GM21723 (cell line): ENCODE results near the gene BRPF3.

Experiments
- ATAC-seq: cut with Tn5 transposase; IDR thresholded peaks from one replicate; pipeline ENCODE4 v1.9.1; 2021; ENCODE audit warnings: mild to moderate bottlenecking, moderate library complexity; ENCODE audit not compliant: unreplicated experiment

Gene BRPF3

DNA sequence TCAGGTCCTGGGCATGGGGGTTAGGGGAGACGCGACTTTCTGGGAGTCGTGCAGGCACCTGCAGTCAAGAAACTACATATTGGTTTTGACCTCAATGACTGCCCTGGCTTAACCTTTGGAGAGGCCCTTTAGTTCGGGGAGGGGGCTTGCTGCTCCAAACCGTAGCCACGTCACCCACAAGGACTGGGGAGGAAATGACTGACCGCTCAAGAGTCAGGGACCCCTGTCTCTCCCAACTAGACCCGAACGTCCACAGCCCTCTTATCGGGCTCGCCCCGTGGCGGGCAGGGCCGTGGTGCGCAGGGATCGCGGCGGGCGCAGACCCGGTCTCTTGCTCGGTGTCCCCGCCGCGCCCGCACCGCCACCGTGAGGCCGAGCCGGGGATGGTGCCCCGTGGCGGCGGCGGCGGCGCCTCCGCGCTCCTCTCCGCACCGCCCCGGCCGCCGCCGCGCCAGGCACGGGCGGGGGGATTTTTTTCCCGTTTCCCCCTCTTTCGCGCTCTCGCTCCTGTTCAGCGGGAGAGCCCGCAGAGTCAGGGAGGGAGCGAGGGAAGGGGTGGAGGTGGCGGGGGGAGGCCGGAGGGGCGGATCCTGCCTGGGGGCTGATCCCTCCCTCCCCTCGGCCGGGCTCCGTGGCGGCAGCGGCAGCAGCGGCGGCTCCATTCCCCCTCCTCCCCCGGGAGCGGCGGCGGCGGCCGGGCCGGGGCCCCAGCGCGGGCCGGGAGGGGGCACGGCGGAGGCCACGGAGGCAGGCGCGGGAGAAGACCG is at the start of gene BRPF3:
BRPF3 (plus strand) TSS at position 632 of the 767 bp plus-strand sequence. CDS start 3,579 bp downstream, outside the sequence.
- peak; percentile 69 for ATAC-seq

- no peak for ATAC-seq
Measured at GRCh38 chr6:36147294-36147693, 49.2 kb upstream of the BRPF3 start.

- ATAC-seq = no peak
Measured at GRCh38 chr6:36149476-36149875, 47.1 kb upstream of the BRPF3 start.

DNA sequence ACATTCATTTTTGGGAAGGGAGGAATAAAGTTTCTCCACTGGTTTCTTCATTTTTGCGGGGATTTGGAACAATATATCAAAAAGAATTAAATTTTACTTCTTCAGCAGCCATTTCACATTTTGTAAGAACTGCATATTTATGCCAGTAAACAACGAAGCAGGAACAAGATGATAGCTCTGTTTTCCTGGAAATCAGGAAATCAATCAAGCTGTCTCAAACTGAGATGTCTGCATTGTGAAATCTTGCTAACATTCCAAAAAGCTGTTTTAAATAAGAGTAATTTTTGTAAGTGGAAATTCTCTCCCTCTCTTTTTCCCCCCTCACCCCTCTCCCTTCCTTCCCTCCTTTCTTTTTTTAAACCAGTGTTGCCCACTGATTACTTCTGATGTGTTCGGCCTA is 46.3 kb upstream of the BRPF3 start:
- ATAC-seq = no peak

DNA sequence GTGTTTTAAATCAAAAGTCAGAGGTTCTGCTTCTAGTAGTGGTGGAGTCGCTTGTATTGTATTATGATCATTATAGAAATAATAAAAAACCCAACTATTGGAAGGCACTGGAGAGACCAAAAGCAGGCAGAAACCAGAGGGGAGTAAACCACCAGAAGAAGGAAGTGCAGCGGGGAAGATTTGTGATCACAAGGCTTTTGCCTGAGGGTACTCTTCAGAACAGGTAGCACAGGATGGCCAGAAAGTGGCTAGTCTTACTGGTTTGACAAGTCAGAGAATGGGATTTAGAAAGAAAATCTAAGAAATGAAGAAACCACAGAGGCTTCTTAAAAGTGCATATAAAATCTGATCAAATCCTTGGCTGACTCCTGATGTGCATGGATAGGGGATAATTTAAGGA is 42.3 kb upstream of the BRPF3 start:
- ATAC-seq = no peak

DNA sequence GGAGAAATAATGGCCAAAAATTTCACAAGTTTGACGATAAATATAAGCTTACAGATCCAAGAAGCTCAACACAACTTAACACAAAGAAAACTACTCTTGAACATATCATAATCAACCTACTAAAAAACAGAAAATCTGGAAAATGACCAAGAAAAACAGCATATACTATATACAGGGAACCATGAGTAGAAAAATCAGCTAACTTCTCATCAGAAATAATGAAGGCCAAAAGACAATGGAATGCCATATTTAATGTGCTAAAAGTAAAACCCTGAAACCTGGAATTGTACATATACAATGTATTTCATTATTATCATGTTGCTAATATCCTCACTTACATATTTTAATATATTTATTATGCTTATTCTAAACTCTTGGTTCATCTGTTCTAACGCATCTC is 40.9 kb upstream of the BRPF3 start:
- no peak for ATAC-seq

GRCh38 chr6:36160147-36160760 is 36.3 kb upstream of the BRPF3 start:
- no peak for ATAC-seq

DNA sequence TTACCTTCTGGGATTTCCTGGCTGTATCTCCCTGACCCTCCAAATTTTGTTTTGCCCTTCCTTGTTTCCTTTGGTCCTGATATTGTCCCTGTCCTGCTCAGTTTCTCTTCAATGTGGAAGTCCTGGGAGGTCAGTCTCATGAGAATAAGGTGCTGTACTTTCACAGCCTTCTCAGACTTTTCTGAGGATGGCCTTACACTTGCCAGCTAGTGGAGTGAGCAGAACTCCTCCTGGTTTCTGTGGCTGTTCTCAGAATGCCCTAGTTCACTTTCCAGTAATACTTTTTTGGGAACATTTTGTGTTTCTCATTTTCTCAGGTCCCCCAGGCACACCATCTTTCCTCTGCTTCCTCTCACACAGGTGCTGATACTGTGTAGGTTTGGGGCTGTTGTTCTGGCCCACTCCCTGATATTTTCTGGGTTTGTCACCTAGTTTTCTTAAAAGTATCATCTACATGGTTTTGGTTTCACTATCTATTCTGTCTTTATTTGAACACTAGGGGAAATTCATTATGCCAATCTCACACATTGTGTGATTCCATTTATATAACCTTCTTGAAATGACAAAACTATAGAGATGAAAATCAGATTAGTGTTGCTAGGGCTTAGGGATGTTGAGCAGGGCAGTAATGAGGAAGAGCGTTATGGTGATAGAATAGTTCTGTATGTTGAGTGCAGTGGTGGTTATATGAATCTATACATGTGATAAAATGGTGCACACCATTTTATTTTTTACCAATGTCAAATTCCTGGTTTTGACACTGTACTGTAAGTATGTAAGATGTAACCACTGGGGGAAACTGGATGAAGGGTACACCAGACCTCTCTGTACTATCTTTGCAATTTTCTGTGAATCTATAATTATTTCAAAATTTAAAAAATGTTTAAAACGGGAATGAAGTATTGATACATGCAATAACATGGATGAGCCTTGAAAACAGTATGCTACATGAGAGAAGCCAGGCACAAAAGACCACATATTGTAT is 27.2 kb upstream of the BRPF3 start:
- no peak for ATAC-seq

GRCh38 chr6:36170704-36171103 is 25.8 kb upstream of the BRPF3 start:
- ATAC-seq = no peak

DNA sequence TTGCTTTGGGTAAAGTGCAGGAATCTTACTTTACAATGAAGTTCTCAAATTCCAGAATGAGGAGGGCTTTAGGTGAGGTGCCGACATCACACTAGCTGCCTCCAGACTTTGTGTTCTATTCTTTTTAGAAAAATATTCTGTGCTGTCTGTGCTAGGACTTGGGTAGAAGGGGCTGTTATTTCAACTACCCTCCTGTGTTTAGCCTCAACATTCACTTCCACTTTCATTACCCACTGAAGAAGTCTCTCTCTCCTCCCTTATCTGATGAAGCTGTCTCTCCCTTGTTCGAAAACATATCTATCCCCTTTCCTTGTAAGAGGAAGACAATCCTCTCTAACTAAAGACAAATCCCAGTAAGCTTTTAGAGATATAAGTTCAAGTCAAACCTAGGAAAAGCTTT is 25.0 kb upstream of the BRPF3 start:
- ATAC-seq = peak; percentile 55

DNA sequence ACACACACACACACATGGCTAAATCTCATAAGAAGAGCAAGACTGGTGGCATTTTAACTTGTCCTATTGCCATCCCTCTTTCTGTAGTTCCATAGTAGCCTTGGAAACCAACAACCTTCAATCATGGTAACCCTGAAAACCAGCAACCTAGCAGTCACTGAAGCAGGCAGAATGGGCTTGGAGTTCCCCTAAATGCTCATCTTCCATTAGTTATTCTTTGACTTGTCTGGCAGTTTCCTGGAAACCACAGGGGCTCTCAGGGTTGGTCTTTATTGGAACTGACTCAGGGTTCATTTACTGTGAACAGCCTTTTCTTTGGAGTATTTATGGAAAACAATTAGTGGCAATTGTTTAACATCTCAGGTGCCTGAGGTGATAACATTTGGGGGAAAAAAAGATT is 19.4 kb upstream of the BRPF3 start:
- no peak for ATAC-seq

- ATAC-seq = no peak
Measured at GRCh38 chr6:36178544-36178943, 18.0 kb upstream of the BRPF3 start.

DNA sequence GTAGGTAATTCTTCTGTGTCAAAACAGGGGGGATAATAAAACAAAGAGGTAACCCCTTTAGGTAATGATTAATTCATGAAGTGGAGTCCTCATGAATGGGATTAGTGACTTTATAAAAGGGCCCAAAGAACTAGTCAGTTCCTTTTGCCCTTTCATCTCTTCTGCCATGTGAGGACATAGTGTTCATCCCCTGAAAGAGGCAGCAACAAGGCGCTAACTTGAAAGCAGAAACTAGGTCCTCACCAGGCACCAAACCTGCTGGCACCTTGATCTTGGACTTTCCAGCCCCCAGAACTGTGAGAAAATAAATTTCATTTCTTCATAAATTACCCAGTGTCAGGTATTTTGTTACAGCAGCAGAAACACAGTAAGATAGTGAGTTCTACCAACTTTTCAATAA is 16.4 kb upstream of the BRPF3 start:
- no peak for ATAC-seq

- ATAC-seq = no peak
Measured at GRCh38 chr6:36184311-36184710, 12.2 kb upstream of the BRPF3 start.

- no peak for ATAC-seq
Measured at GRCh38 chr6:36186199-36186598, 10.3 kb upstream of the BRPF3 start.

GRCh38 chr6:36187446-36187845 is 9.1 kb upstream of the BRPF3 start:
- no peak for ATAC-seq

DNA sequence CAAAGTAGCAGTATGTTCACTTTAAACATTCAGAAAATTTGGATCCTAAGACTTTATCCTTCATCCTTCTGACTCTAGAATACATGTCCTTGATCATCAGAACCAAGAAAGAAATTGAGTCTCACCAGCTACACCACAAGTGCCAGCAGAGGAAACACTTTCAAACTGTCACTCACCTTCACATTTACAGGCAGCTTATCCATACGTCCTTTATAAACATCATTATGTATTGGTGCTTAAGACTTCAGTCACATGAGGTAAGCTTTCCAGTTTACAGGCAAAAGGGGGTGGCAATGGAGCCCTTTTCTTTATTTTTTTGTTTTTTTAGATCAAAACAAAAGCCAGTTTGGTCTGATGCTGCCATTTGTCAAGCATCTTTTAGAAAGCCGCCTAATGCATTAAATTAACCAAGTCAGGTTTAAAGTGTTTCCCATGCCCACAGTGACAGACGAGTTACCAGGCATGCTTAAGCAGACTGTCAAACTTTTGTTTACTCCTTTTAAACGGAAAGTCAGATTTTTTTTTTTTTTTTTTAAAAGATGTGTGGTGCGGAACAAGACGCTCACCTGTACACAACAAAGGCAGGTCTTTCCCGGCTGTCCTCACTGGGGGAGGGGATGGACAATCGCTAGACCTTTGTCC is 952 bp upstream of the BRPF3 start:
- ATAC-seq = no peak

DNA sequence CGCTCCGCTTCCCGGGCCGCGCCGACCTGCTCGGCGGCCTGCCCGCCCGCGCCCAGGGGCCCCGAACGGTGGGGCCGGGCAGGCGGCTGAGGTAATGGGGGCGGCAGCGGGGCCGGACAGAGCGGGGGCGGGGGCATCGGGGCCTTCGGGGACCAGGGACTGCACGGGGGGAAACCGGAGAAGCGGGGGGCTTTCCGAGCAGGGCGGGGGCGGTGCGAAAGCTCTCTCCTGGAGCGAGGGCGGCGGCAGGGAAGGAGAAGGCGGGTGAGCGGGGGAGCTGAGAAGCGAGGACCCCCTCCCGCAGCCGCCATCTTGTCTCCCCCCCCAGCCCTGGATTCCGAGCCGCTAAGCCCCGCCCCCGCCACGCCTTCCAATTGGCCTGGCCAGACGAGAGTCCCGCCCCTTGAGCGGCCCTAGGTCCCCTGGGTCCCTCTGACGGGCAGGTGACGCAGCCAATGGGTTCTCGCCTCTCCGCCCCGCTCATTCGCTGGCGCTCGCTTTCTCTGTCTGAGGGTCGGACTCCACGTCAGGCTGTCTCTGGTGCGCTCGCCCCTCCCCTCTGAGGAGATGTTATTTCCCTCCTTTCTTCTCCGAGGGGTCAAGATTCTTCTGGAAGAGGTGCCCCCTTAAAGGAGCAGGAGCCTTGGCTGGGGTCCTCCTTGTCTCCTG is 470 bp downstream of the BRPF3 start:
- peak; percentile 89 for ATAC-seq

- no peak for ATAC-seq
Measured at GRCh38 chr6:36197739-36198221, 1.2 kb downstream of the BRPF3 start.

GRCh38 chr6:36198986-36199385 is 2.4 kb downstream of the BRPF3 start:
- no peak for ATAC-seq
